Neuron (in vitro differentiated cells): Measurements from ENCODE around the gene PRPSAP2.
"Not testable (repeated sequence)": the region's sequence is repeated elsewhere in the genome, so short reads cannot be mapped to it uniquely, and the experiment has no call there.

Experiments used
- H2AFZ ChIP-seq: one replicate; pipeline ENCODE4 v1.6.1; 2013; ENCODE audit warnings: low read depth, mild to moderate bottlenecking, inconsistent platforms, low read length, moderate library complexity
- H3K27me3 ChIP-seq: one replicate; pipeline ENCODE4 v1.6.1; 2013; ENCODE audit warnings: low read length; ENCODE audit not compliant: insufficient read depth
- H3K36me3 ChIP-seq: one replicate; pipeline ENCODE4 v1.6.1; 2013; ENCODE audit warnings: low read length; ENCODE audit not compliant: insufficient read depth
- H3K4me1 ChIP-seq: one replicate; pipeline ENCODE4 v1.6.1; 2013; ENCODE audit warnings: low read length; ENCODE audit not compliant: insufficient read depth
- H3K4me3 ChIP-seq: 2 replicates; pipeline ENCODE4 v1.5.1; 2013; ENCODE audit warnings: mild to moderate bottlenecking, low read length, moderate library complexity
- H3K9me3 ChIP-seq: one replicate; pipeline ENCODE4 v1.6.1; 2013; ENCODE audit warnings: low read length

PRPSAP2 gene

GRCh38 chr17:18857864-18858566, at the start of gene PRPSAP2:
Gene PRPSAP2, plus strand, starts transcription at chr17:18858131. Its CDS starts 7,703 bp downstream, at chr17:18865834.
- H3K4me1 ChIP-seq = peaks cover 9% of the 10 kb centered on the region
- H3K9me3 ChIP-seq = no peaks in the 10 kb centered on the region
- H2AFZ ChIP-seq = peak within 1 kb of the TSS; percentile 9
- H3K4me3 ChIP-seq = peak within 1 kb of the TSS; percentile 93
- H3K27me3 ChIP-seq = no peaks in the 10 kb centered on the region
- no peaks in the 10 kb centered on the region for H3K36me3 ChIP-seq

- H2AFZ ChIP-seq, H3K9me3 ChIP-seq, H3K27me3 ChIP-seq, H3K4me1 ChIP-seq, H3K4me3 ChIP-seq, H3K36me3 ChIP-seq: not testable (repeated sequence)
Measured at GRCh38 chr17:18815924-18816323, 42.0 kb upstream of the PRPSAP2 start.

GRCh38 chr17:18816489-18817371, 41.2 kb upstream of the PRPSAP2 start:
- H3K4me1 ChIP-seq, H3K27me3 ChIP-seq, H2AFZ ChIP-seq, H3K9me3 ChIP-seq, H3K36me3 ChIP-seq, H3K4me3 ChIP-seq: not testable (repeated sequence)

- H3K36me3 ChIP-seq, H3K27me3 ChIP-seq, H3K4me1 ChIP-seq, H2AFZ ChIP-seq, H3K4me3 ChIP-seq, H3K9me3 ChIP-seq: not testable (repeated sequence)
Measured at GRCh38 chr17:18821430-18821829, 36.5 kb upstream of the PRPSAP2 start.

- not testable (repeated sequence) for H3K4me3 ChIP-seq, H3K27me3 ChIP-seq, H3K36me3 ChIP-seq, H3K9me3 ChIP-seq, H2AFZ ChIP-seq, H3K4me1 ChIP-seq
Measured at GRCh38 chr17:18827613-18828012, 30.3 kb upstream of the PRPSAP2 start.

GRCh38 chr17:18848501-18848900, 9.4 kb upstream of the PRPSAP2 start:
- no peaks in the 10 kb centered on the region for H3K36me3 ChIP-seq
- H2AFZ ChIP-seq = no peak overlapping the region
- H3K27me3 ChIP-seq = no peaks in the 10 kb centered on the region
- no peaks in the 10 kb centered on the region for H3K9me3 ChIP-seq
- H3K4me1 ChIP-seq = no peaks in the 10 kb centered on the region
- no peak overlapping the region for H3K4me3 ChIP-seq

- Histone ChIP-seq H3K9me3 (no peaks in the 10 kb centered on the region), H3K4me3 (no peak overlapping the region), H3K4me1 (peaks cover 5% of the 10 kb centered on the region), H3K27me3 (no peaks in the 10 kb centered on the region), H3K36me3 (no peaks in the 10 kb centered on the region), H2AFZ (no peak overlapping the region)
Measured at GRCh38 chr17:18850679-18851078, 7.3 kb upstream of the PRPSAP2 start.

- H3K27me3 ChIP-seq = no peaks in the 10 kb centered on the region
- H3K4me3 ChIP-seq = no peak overlapping the region
- no peaks in the 10 kb centered on the region for H3K9me3 ChIP-seq
- no peak overlapping the region for H2AFZ ChIP-seq
- no peaks in the 10 kb centered on the region for H3K36me3 ChIP-seq
- peaks cover 5% of the 10 kb centered on the region for H3K4me1 ChIP-seq
Measured at GRCh38 chr17:18851201-18851600, 6.7 kb upstream of the PRPSAP2 start.

GRCh38 chr17:18854956-18855355, 3.0 kb upstream of the PRPSAP2 start:
- no peaks in the 10 kb centered on the region for H3K36me3 ChIP-seq
- H3K27me3 ChIP-seq = no peaks in the 10 kb centered on the region
- H2AFZ ChIP-seq = no peak overlapping the region
- peak overlapping the region; percentile 68 for H3K4me3 ChIP-seq
- H3K4me1 ChIP-seq = peaks cover 9% of the 10 kb centered on the region
- H3K9me3 ChIP-seq = no peaks in the 10 kb centered on the region

- Histone ChIP-seq H3K27me3 (no peaks in the 10 kb centered on the region), H3K4me3 (peak overlapping the region; percentile 68)
Measured at GRCh38 chr17:18855831-18856569, 1.9 kb upstream of the PRPSAP2 start.

GRCh38 chr17:18856570-18856915, 1.4 kb upstream of the PRPSAP2 start:
- Histone ChIP-seq H3K9me3 (no peaks in the 10 kb centered on the region), H3K27me3 (no peaks in the 10 kb centered on the region), H3K36me3 (no peaks in the 10 kb centered on the region), H2AFZ (peak overlapping the region; percentile 17), H3K4me3 (peak overlapping the region; percentile 68), H3K4me1 (peaks cover 9% of the 10 kb centered on the region)

More at GRCh38 chr17:18855831-18856569, 1.9 kb upstream of the PRPSAP2 start:
- Histone ChIP-seq H3K9me3 (no peaks in the 10 kb centered on the region), H3K36me3 (no peaks in the 10 kb centered on the region), H3K4me1 (peaks cover 9% of the 10 kb centered on the region), H2AFZ (peak overlapping the region; percentile 17)

GRCh38 chr17:18858567-18859245, 775 bp downstream of the PRPSAP2 start:
- H3K4me1 ChIP-seq = peaks cover 9% of the 10 kb centered on the region
- H2AFZ ChIP-seq = peak overlapping the region; percentile 9
- no peaks in the 10 kb centered on the region for H3K9me3 ChIP-seq
- H3K27me3 ChIP-seq = no peaks in the 10 kb centered on the region
- no peaks in the 10 kb centered on the region for H3K36me3 ChIP-seq
- H3K4me3 ChIP-seq = peak overlapping the region; percentile 93
